CD4-positive, alpha-beta T cell treated with Interleukin-4 for 1 hour (primary cell): Measurements from ENCODE around the gene RADIL.

Experiments
- DNase-seq, 2 donors: peaks; one replicate each; pipeline ENCODE4 v3.0.0-alpha.2; 2020 to 2022

RADIL gene

GRCh38 chr7:4774007-4774406, 109.5 kb downstream of the RADIL start:
- no peak for DNase-seq

- no peak for DNase-seq
Observed at GRCh38 chr7:4772306-4772705, 111.2 kb downstream of the RADIL start.

GRCh38 chr7:4771737-4772136, 111.8 kb downstream of the RADIL start:
- DNase-seq, result no peak

GRCh38 chr7:4770886-4771285, 112.6 kb downstream of the RADIL start:
- DNase-seq, result no peak

- no peak for DNase-seq
Observed at GRCh38 chr7:4769761-4770160, 113.8 kb downstream of the RADIL start.

- no peak for DNase-seq
Observed at GRCh38 chr7:4768597-4769569, 114.6 kb downstream of the RADIL start.

GRCh38 chr7:4766666-4767519, 116.6 kb downstream of the RADIL start:
- DNase-seq, result no peak

- DNase-seq, result no peak
Observed at GRCh38 chr7:4765776-4766490, 117.6 kb downstream of the RADIL start.

- DNase-seq, result no peak
Observed at GRCh38 chr7:4764402-4765007, 119.0 kb downstream of the RADIL start.

GRCh38 chr7:4763794-4764185, 119.7 kb downstream of the RADIL start:
- no peak for DNase-seq

GRCh38 chr7:4763091-4763793, 120.3 kb downstream of the RADIL start:
- no peak for DNase-seq

GRCh38 chr7:4762121-4763055, 121.1 kb downstream of the RADIL start:
- no peak for DNase-seq

GRCh38 chr7:4760952-4761351, 122.6 kb downstream of the RADIL start:
- DNase-seq, result no peak

- DNase-seq, result no peak
Observed at GRCh38 chr7:4759211-4759610, 124.3 kb downstream of the RADIL start.

- no peak for DNase-seq
Observed at GRCh38 chr7:4758791-4759190, 124.7 kb downstream of the RADIL start.

- DNase-seq, result no peak
Observed at GRCh38 chr7:4758111-4758510, 125.4 kb downstream of the RADIL start.

- no peak for DNase-seq
Observed at GRCh38 chr7:4755045-4755444, 128.5 kb downstream of the RADIL start.

GRCh38 chr7:4754433-4755010, 129.0 kb downstream of the RADIL start:
- no peak for DNase-seq

GRCh38 chr7:4753598-4754432, 129.7 kb downstream of the RADIL start:
- DNase-seq, result peak; percentile 78 to 84
